PFSK-1 (cell line): Measurements from ENCODE around the gene SPR.

ENCODE experiments used
- POLR2AphosphoS5 ChIP-seq: IDR thresholded peaks from 2 replicates; pipeline ENCODE4 v1.6.1; 2012; ENCODE audit warnings: low read depth, mild to moderate bottlenecking, control low read depth, low read length, moderate library complexity
- TAF1 ChIP-seq: IDR thresholded peaks from 2 replicates; pipeline ENCODE4 v1.6.1; 2012; ENCODE audit warnings: low read length, control low read depth, borderline replicate concordance; ENCODE audit not compliant: insufficient read depth
- TF ChIP-seq, protein P1 (sequence below), 2 experiments: IDR thresholded peaks; 2 replicates each; pipeline versions ENCODE4 v1.6.1 to v1.8.0; 2011 to 2012; ENCODE audit warnings: low read depth in 2 of 2, low read length in 2 of 2, control low read depth in 1 of 2, inconsistent platforms in 1 of 2, mild to moderate bottlenecking in 1 of 2, moderate library complexity in 1 of 2; ENCODE audit not compliant: insufficient read depth in 1 of 2

DNA sequence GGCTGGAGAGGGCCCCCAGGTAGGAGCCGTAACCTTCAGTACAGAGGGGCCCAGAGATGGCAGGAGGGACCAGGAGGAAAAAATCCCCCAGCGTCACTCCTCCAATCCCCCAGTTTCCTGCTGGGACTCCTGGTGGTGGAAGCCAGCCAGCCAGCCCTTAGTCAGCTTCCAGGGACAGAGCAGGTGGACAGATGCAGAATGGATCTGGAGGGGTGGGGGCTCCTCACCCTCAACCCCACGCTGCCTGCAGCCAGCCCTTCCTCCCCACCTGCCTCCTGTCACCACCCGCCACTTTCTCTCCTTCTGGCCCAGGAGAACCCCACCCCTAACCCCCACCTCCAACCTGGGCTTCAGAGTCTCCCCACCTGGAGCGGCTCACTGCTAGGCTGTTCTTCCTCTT lies 51.2 kb downstream of the SPR start:
- TF ChIP-seq POLR2AphosphoS5 (no peak), TAF1 (no peak)
- TF ChIP-seq, protein P1, sequence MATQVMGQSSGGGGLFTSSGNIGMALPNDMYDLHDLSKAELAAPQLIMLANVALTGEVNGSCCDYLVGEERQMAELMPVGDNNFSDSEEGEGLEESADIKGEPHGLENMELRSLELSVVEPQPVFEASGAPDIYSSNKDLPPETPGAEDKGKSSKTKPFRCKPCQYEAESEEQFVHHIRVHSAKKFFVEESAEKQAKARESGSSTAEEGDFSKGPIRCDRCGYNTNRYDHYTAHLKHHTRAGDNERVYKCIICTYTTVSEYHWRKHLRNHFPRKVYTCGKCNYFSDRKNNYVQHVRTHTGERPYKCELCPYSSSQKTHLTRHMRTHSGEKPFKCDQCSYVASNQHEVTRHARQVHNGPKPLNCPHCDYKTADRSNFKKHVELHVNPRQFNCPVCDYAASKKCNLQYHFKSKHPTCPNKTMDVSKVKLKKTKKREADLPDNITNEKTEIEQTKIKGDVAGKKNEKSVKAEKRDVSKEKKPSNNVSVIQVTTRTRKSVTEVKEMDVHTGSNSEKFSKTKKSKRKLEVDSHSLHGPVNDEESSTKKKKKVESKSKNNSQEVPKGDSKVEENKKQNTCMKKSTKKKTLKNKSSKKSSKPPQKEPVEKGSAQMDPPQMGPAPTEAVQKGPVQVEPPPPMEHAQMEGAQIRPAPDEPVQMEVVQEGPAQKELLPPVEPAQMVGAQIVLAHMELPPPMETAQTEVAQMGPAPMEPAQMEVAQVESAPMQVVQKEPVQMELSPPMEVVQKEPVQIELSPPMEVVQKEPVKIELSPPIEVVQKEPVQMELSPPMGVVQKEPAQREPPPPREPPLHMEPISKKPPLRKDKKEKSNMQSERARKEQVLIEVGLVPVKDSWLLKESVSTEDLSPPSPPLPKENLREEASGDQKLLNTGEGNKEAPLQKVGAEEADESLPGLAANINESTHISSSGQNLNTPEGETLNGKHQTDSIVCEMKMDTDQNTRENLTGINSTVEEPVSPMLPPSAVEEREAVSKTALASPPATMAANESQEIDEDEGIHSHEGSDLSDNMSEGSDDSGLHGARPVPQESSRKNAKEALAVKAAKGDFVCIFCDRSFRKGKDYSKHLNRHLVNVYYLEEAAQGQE (IDR thresholded peaks at IDR 0.05; ENCODE audit: insufficient read depth in 1 of 2, low read depth in 2 of 2, low read length in 2 of 2): no peak
